Cardiac muscle cell (in vitro differentiated cells and primary cell): ENCODE data around the gene DPPA3. TPM values are rescaled to one million over a fixed set of nuclear protein-coding genes. Genes with fewer than 3 reads are reported as not detected.
"Not testable (repeated sequence)": the region's sequence is repeated elsewhere in the genome, so short reads cannot be mapped to it uniquely, and the experiment has no call there.

Source experiments
- DNase-seq, 2 donors: peaks; one replicate each; pipeline versions ENCODE4 v3.0.0 to v3.0.0-alpha.2; 2010 to 2017; ENCODE audit warnings: low read depth in 1 of 2, low spot score in 1 of 2
- H3K27ac ChIP-seq: fragments of 200-600 bp; sonication (generic); 2 replicates; pipeline ENCODE4 v1.5.1; 2016
- H3K27me3 ChIP-seq: fragments of 200-600 bp; sonication (generic); 2 replicates; pipeline ENCODE4 v1.6.0; 2016; ENCODE audit warnings: control low read depth
- H3K36me3 ChIP-seq: fragments of 200-600 bp; sonication (generic); 2 replicates; pipeline ENCODE4 v1.5.1; 2016; ENCODE audit warnings: control low read depth
- H3K4me1 ChIP-seq: fragments of 200-600 bp; sonication (generic); 2 replicates; pipeline ENCODE4 v1.8.1; 2017; ENCODE audit warnings: low read depth, mild to moderate bottlenecking, mixed run types
- H3K4me3 ChIP-seq: fragments of 200-600 bp; sonication (generic); 2 replicates; pipeline ENCODE4 v1.5.1; 2016; ENCODE audit warnings: mild to moderate bottlenecking
- H3K9me3 ChIP-seq: fragments of 200-600 bp; sonication (generic); 2 replicates; pipeline ENCODE4 v1.5.1; 2017; ENCODE audit warnings: low read depth, mild to moderate bottlenecking, control low read depth
- CTCF ChIP-seq: IDR thresholded peaks from 2 replicates; pipeline ENCODE4 v1.5.1; 2012; ENCODE audit warnings: low read depth, mild to moderate bottlenecking, low read length
- polyA plus RNA-seq: library from polyadenylated mRNA; unstranded; fragments of >200 nt; fragmentation: Nextera tagmentation; extraction: Ambion mirVana; gene quantifications from 2 replicates; pipeline ENCODE4 v1.2.1, GENCODE V29; 2016
- total RNA-seq: library from RNA; depleted of rRNA; stranded (reverse); fragments of >200 nt; gene quantifications from 2 replicates; pipeline ENCODE4 v1.2.3, GENCODE V29; 2016

The DPPA3 gene
- not detected in 2 replicates for total RNA-seq
- polyA plus RNA-seq = not detected in 2 replicates

GRCh38 chr12:7711133-7711532 is at the start of gene DPPA3:
Gene DPPA3, plus strand, starts transcription at chr12:7711433. Its CDS starts 138 bp downstream, at chr12:7711571.
- peak within 1 kb of the TSS; percentile 68 for H3K27ac ChIP-seq
- no peaks in the 10 kb centered on the region for H3K9me3 ChIP-seq
- no peaks in the 10 kb centered on the region for H3K36me3 ChIP-seq
- no peak within 1 kb of the TSS for H3K4me3 ChIP-seq
- no peak for TF ChIP-seq CTCF
- H3K4me1 ChIP-seq = peaks cover 4% of the 10 kb centered on the region
- DNase-seq = no peak
- no peaks in the 10 kb centered on the region for H3K27me3 ChIP-seq

- DNase-seq = no peak
- Histone ChIP-seq H3K27ac (no peak overlapping the region), H3K9me3 (no peaks in the 10 kb centered on the region), H3K4me1 (no peaks in the 10 kb centered on the region), H3K27me3 (no peaks in the 10 kb centered on the region), H3K4me3 (no peak overlapping the region), H3K36me3 (no peaks in the 10 kb centered on the region)
- TF ChIP-seq CTCF = no peak
These were observed 49.5 kb upstream of the DPPA3 start for GRCh38 chr12:7661741-7662140.

GRCh38 chr12:7666595-7666994 is 44.6 kb upstream of the DPPA3 start:
- Histone ChIP-seq H3K27me3 (no peaks in the 10 kb centered on the region), H3K4me3 (no peak overlapping the region), H3K27ac (no peak overlapping the region), H3K9me3 (no peaks in the 10 kb centered on the region), H3K4me1 (no peaks in the 10 kb centered on the region), H3K36me3 (no peaks in the 10 kb centered on the region)
- no peak for TF ChIP-seq CTCF
- DNase-seq = no peak

- H3K9me3 ChIP-seq = no peaks in the 10 kb centered on the region
- no peaks in the 10 kb centered on the region for H3K27me3 ChIP-seq
- TF ChIP-seq CTCF = peak; percentile 18
- no peaks in the 10 kb centered on the region for H3K4me1 ChIP-seq
- H3K36me3 ChIP-seq = no peaks in the 10 kb centered on the region
- H3K4me3 ChIP-seq = no peak overlapping the region
- peak in 1 of 2 donors; percentile 49 for DNase-seq
- no peak overlapping the region for H3K27ac ChIP-seq
These were observed 44.1 kb upstream of the DPPA3 start for GRCh38 chr12:7667125-7667524.

- no peak for TF ChIP-seq CTCF
- H3K27me3 ChIP-seq = no peaks in the 10 kb centered on the region
- no peak overlapping the region for H3K27ac ChIP-seq
- H3K9me3 ChIP-seq = no peaks in the 10 kb centered on the region
- DNase-seq = no peak
- H3K4me3 ChIP-seq = no peak overlapping the region
- H3K4me1 ChIP-seq = no peaks in the 10 kb centered on the region
- no peaks in the 10 kb centered on the region for H3K36me3 ChIP-seq
These were observed 43.1 kb upstream of the DPPA3 start for GRCh38 chr12:7668171-7668570.

- H3K4me1 ChIP-seq, H3K9me3 ChIP-seq, H3K36me3 ChIP-seq, H3K27me3 ChIP-seq, H3K27ac ChIP-seq, DNase-seq, H3K4me3 ChIP-seq: not testable (repeated sequence)
These were observed 35.8 kb upstream of the DPPA3 start for GRCh38 chr12:7675455-7675854.
